HG02642 (cell line): ENCODE results near the gene ICAM1.

Experiments used
- ATAC-seq: cut with Tn5 transposase; IDR thresholded peaks from one replicate; pipeline ENCODE4 v1.9.1; 2021; ENCODE audit warnings: mild to moderate bottlenecking; ENCODE audit not compliant: unreplicated experiment, poor library complexity

The ICAM1 gene

GRCh38 chr19:10318807-10319682, 48.1 kb downstream of the ICAM1 start:
- ATAC-seq: no peak

- ATAC-seq: no peak
Observed at GRCh38 chr19:10320602-10321416, 49.9 kb downstream of the ICAM1 start.

GRCh38 chr19:10321417-10321797, 50.5 kb downstream of the ICAM1 start:
- ATAC-seq: no peak

- ATAC-seq: no peak
Observed at GRCh38 chr19:10321874-10322835, 51.2 kb downstream of the ICAM1 start.

DNA sequence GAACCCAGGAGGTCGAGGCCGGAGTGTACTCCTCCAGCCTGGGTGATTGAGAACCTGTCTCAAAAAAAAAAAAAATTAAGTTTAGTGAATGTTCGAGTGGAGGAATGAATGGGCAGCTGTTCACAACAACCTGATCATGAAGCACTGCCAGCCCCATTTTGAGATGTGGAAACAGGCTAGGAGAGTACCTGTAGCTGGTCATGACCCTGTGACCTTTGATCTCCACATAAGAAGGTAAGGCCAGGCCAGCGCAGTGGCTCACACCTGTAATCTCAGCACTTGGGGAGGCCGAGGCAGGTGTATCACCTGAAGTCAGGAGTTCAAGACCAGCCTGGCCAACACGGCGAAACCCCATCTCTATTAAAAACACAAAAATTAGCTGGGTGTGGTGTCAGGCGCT, 54.8 kb downstream of the ICAM1 start:
- no peak for ATAC-seq

GRCh38 chr19:10327793-10328192, 56.9 kb downstream of the ICAM1 start:
- no peak for ATAC-seq

GRCh38 chr19:10328558-10329429, 57.9 kb downstream of the ICAM1 start:
- ATAC-seq: no peak

DNA sequence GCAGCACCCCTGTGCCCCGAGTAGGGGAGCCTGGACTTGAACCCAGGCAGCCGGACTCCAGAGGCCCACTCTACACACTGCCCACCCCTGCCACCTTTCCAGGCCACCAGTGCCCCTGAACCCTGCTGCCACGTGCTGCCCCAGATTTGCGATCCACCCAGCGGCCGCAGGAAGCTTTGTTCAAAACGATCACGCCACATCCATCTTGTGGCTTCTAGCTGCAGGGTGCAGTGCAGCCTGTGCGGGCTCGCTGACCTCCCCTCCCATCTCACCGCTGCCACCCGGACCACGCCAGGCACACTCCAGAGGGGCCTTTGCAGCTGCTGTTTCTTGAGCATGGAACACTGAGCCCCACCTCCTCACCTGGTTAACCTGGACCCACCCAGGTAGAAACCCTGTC, 58.6 kb downstream of the ICAM1 start:
- ATAC-seq: no peak

DNA sequence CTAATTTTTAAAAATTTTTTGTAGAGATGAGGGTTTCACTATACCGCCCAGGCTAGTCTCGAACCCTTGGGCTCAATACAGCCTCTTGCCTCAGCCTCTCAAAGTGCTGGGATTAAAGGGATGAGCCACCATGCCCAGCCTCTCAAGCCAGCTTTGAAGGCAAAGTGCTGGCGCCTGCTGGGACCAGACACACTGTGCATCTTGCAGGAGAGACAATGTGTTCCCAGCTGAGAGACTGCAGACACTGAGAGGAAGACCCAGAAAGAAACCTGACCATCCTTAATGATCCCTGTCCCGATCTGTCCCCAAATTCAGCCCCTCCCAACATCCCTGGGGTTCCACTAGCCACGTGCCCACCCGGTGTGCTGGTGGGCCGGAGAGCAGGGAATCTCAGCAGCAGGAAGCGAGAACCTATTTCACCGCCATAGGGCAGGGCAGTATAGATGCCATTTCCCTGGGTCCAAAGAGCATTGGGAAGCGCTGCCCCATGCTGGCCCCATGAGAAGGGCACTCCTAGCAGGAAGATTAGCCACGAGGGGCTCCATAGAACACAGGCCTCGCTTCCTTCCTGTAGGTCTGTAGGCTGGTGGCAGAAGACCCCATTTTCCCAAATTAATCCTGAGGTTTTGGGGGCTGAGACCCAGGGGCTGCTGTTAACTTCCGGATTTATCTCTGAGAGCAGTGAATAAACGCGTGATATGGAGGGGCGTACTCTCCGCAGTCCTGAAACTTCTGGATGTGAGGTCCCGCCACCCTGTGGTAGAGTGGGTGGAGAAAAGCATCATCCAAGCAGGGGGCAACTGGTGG, 61.4 kb downstream of the ICAM1 start:
- no peak for ATAC-seq

DNA sequence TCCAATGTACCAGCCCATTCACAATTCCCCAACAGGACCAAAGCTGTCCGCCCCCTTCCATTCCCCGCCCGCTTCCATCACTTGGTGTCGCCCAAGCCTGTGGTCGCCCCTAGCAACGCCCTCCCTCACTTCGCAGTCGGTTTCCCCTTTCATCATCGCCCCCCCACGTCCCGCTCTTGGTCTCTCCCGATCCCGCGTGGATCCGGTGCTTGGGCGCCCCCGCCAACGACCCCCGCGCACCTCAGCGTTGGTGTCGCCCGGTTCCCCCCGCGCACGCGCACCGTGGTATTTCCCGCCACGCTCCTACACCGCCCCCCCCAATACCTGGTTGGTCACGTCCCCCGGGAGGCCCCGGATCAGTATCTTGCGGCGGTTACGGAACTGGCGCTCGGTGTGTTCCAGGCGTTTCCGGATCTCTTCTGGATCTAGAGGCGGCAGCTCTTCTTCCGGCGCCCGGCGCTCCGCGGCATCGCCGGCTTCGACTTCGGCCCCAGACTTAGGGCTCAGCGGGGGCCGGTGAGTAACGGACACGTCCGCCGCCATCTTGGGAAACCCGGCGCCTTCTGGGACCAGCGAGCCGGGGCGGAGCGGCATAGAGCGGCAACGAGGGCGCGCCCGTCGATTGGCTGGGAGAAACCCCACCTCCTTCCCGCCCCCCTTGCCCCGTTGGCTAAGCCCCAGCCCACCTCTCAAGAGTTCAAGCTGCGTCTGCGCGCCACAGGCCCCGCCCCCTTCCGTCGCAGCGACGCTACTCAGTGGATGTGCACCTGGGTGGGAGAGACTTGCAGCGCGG, 62.2 kb downstream of the ICAM1 start, which contains the start of gene RAVER1:
RAVER1 (minus strand) TSS at position 565 of the 793 bp plus-strand sequence; CDS start at position 543, 22 bp downstream.
- ATAC-seq: peak; percentile 89

- no peak for ATAC-seq
Observed at GRCh38 chr19:10333758-10334587, 63.1 kb downstream of the ICAM1 start.

- ATAC-seq: no peak
Observed at GRCh38 chr19:10334588-10335351, 63.9 kb downstream of the ICAM1 start.

DNA sequence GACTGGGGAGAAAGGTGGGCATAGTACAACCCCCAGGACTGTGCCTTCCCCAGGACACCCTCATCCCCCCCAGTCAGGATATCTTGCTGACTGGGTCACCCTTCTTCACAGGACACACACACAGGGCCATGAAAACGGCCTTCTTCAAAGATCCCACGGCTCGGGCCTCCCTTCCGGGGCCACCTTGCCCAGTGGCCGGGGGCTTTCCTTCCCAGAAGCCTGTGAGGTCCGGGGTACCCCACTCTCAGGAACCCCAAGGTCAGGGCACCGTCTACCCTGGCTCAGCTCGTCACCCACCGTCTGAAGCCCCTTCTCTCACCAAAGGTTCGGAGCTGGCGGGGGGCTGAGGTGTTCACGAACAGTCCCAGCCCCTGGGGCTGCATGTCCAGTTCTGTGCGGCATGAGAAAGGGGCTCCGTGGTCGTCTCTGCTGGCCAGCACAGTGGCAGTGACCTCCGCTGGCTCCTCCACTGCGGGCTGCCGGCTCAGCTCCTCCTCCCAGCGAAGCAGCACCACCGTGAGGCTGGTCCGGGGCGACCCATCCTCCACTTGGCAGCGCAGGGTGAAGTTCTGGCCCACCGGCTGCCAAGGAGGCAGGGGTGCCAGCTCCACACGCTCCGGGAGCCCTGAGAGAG, 64.5 kb downstream of the ICAM1 start:
- ATAC-seq: no peak
